Adrenal gland (tissue), 5 donors: ENCODE measurements around the gene EPN3.

Experiments used
- CTCF ChIP-seq, 6 experiments: fragments of 450-650 bp in 4 of 6; fragments of 200-600 bp in 2 of 6; sonication (generic) in 1 of 6; IDR thresholded peaks; 1 replicate in 5 of 6; 2 replicates in 1 of 6; pipeline versions ENCODE4 v1.5.1 to v1.8.0; 2016 to 2021; ENCODE audit warnings: antibody characterized with exemption in 6 of 6, mild to moderate bottlenecking in 2 of 6, moderate library complexity in 1 of 6
- POLR2A ChIP-seq, 2 donors: fragments of 450-650 bp; IDR thresholded peaks; one replicate each; pipeline ENCODE4 v1.6.1; 2017; ENCODE audit warnings: antibody characterized with exemption in 2 of 2, mild to moderate bottlenecking in 2 of 2, moderate library complexity in 1 of 2
- donor health status: DM: no; HTN: no; CAD: no.

GRCh38 chr17:50520483-50520882 is 12.1 kb upstream of the EPN3 start:
- no peak for TF ChIP-seq CTCF (IDR thresholded peaks at IDR 0.05)
- no peak for TF ChIP-seq POLR2A (IDR thresholded peaks at IDR 0.05)
